Panc1 (cell line): ENCODE results near the gene ATP11A. TPM values are rescaled to one million over a fixed set of nuclear protein-coding genes. Genes with fewer than 3 reads are reported as not detected.
"Not testable (repeated sequence)": the region's sequence is repeated elsewhere in the genome, so short reads cannot be mapped to it uniquely, and the experiment has no call there.

Experiments used
- ATAC-seq: fragments of 200-7000 bp; cut with Tn5 transposase; 2 replicates; pipeline ENCODE4 v1.9.1; 2020; ENCODE audit warnings: mild to moderate bottlenecking, moderate library complexity
- BruUV-seq: library from RNA; stranded (reverse); fragments of 400-500 nt; replicated peaks from 2 replicates; lab custom pipeline; 2021; lab: Mats Ljungman, UMichigan
- CTCF ChIA-PET: fragments of 300-600 bp; sonication (Branson Sonifier 250); formaldehyde crosslinking; loops from one replicate; lab custom pipeline; 2022; ENCODE audit warnings: antibody characterized with exemption; lab: Charles Lee
- POLR2A ChIA-PET: fragments of 300-600 bp; sonication (Branson Sonifier 250); formaldehyde crosslinking; loops from one replicate; lab custom pipeline; 2022; ENCODE audit warnings: antibody characterized with exemption; lab: Charles Lee
- DNase-seq: peaks from one replicate; pipeline ENCODE4 v3.0.0-alpha.2; 2010; ENCODE audit warnings: low read depth, low spot score
- H3K27ac ChIP-seq: 2 replicates; pipeline ENCODE4 v1.5.1; 2011; ENCODE audit warnings: mild to moderate bottlenecking, low read length, inconsistent platforms
- H3K27me3 ChIP-seq: fragments of 200-500 bp; sonication (Bioruptor generic); 2 replicates; pipeline ENCODE4 v1.6.0; 2014; ENCODE audit warnings: low read length, inconsistent platforms; ENCODE audit not compliant: control insufficient read depth, insufficient read depth
- H3K36me3 ChIP-seq: fragments of 200-500 bp; sonication (Bioruptor generic); 2 replicates; pipeline ENCODE4 v1.5.1; 2014; ENCODE audit warnings: inconsistent platforms, mild to moderate bottlenecking, low read length, moderate library complexity; ENCODE audit not compliant: control insufficient read depth, insufficient read depth
- H3K4me1 ChIP-seq: 2 replicates; pipeline ENCODE4 v1.5.1; 2011; ENCODE audit warnings: inconsistent platforms, mild to moderate bottlenecking, low read length, moderate library complexity; ENCODE audit not compliant: control insufficient read depth, insufficient read depth
- H3K4me3 ChIP-seq, 2 experiments: 2 replicates each; pipeline ENCODE4 v1.5.1; 2011 to 2012; ENCODE audit warnings: low read depth in 2 of 2, low read length in 2 of 2, mild to moderate bottlenecking in 2 of 2, inconsistent platforms in 1 of 2, moderate library complexity in 1 of 2
- H3K9me3 ChIP-seq: fragments of 200-500 bp; sonication (Bioruptor generic); 2 replicates; pipeline ENCODE4 v1.5.1; 2014; ENCODE audit warnings: low read depth, mild to moderate bottlenecking, inconsistent platforms, low read length, moderate library complexity; ENCODE audit not compliant: control insufficient read depth, insufficient read depth
- POLR2AphosphoS5 ChIP-seq: IDR thresholded peaks from 2 replicates; pipeline ENCODE4 v1.6.1; 2012; ENCODE audit warnings: mild to moderate bottlenecking, low read depth, low read length, moderate library complexity
- SIN3A ChIP-seq: IDR thresholded peaks from 2 replicates; pipeline ENCODE4 v1.6.1; 2012; ENCODE audit warnings: low read depth, mild to moderate bottlenecking, low read length, moderate library complexity, borderline replicate concordance; ENCODE audit not compliant: insufficient read depth
- TCF7L2 ChIP-seq: IDR thresholded peaks from 2 replicates; pipeline ENCODE4 v1.6.1; 2011; ENCODE audit warnings: mild to moderate bottlenecking, low read depth, low read length, inconsistent platforms
- in situ Hi-C: cut with HindIII; loops from 2 replicates; pipeline ENCODE4 v1.10.0; 2016; ENCODE audit warnings: low sequenced_read_pairs, low pct_unique_long_range_greater_than_20kb
- intact Hi-C: fragments of 100-400 bp; cut with micrococcal nuclease; formaldehyde crosslinking; loops from one replicate; pipeline ENCODE4 v1.10.0; 2022; ENCODE audit not compliant: unreplicated experiment
- total RNA-seq: library from RNA; stranded (reverse); gene quantifications from one replicate; pipeline ENCODE4 v1.2.1, GENCODE V29; 2021; ENCODE audit not compliant: unreplicated experiment
- TF ChIP-seq, protein P1 (sequence below): fragments of 450-650 bp; IDR thresholded peaks from 2 replicates; pipeline ENCODE4 v1.5.1; 2017; ENCODE audit warnings: mild to moderate bottlenecking
- TF ChIP-seq, protein P2 (sequence below), 2 experiments: IDR thresholded peaks; 2 replicates each; pipeline ENCODE4 v1.6.1; 2011 to 2012; ENCODE audit warnings: low read depth in 2 of 2, control low read depth in 1 of 2, low read length in 1 of 2, mild to moderate bottlenecking in 1 of 2, moderate library complexity in 1 of 2; ENCODE audit not compliant: insufficient read depth in 1 of 2

ATP11A gene
- total RNA-seq, 1 experiment from 2014 or later: 85.8 TPM

DNA sequence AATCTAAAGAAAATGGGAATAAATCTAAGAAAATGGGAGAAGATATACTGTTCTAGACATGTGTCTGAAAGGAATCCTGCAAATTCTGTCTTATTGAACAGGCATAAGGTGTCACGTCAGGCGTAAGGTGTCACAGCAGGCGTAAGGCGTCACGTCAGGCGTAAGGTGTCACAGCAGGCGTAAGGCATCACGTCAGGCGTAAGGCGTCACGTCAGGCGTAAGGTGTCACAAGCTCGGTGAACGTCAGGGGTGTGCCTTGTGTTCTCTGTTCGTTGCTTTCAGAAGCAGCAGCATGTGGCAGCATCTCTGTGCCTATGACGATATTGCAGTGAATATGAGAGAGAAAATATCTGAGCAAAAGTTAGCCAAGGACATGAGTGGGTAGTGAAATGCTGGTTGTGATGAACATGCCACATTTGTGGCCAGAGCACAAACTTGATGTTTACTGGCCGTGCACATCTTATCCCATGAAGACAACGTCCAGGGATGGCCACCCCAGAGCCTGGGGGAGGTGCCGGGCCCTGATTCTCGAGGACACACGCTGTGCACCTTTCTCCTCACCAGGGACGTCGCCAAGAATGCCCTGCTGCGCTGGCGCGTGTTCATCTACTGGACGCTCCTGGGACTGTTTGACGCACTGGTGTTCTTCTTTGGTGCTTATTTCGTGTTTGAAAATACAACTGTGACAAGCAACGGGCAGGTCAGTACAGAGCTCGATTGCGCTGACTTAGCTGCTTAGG, 172.2 kb downstream of the ATP11A start:
- H3K36me3 ChIP-seq: peaks cover 2% of the 10 kb centered on the region
- TF ChIP-seq SIN3A (no peak), POLR2AphosphoS5 (no peak), TCF7L2 (no peak)
- TF ChIP-seq, protein P1, sequence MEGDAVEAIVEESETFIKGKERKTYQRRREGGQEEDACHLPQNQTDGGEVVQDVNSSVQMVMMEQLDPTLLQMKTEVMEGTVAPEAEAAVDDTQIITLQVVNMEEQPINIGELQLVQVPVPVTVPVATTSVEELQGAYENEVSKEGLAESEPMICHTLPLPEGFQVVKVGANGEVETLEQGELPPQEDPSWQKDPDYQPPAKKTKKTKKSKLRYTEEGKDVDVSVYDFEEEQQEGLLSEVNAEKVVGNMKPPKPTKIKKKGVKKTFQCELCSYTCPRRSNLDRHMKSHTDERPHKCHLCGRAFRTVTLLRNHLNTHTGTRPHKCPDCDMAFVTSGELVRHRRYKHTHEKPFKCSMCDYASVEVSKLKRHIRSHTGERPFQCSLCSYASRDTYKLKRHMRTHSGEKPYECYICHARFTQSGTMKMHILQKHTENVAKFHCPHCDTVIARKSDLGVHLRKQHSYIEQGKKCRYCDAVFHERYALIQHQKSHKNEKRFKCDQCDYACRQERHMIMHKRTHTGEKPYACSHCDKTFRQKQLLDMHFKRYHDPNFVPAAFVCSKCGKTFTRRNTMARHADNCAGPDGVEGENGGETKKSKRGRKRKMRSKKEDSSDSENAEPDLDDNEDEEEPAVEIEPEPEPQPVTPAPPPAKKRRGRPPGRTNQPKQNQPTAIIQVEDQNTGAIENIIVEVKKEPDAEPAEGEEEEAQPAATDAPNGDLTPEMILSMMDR: no peak
- TF ChIP-seq, protein P2, sequence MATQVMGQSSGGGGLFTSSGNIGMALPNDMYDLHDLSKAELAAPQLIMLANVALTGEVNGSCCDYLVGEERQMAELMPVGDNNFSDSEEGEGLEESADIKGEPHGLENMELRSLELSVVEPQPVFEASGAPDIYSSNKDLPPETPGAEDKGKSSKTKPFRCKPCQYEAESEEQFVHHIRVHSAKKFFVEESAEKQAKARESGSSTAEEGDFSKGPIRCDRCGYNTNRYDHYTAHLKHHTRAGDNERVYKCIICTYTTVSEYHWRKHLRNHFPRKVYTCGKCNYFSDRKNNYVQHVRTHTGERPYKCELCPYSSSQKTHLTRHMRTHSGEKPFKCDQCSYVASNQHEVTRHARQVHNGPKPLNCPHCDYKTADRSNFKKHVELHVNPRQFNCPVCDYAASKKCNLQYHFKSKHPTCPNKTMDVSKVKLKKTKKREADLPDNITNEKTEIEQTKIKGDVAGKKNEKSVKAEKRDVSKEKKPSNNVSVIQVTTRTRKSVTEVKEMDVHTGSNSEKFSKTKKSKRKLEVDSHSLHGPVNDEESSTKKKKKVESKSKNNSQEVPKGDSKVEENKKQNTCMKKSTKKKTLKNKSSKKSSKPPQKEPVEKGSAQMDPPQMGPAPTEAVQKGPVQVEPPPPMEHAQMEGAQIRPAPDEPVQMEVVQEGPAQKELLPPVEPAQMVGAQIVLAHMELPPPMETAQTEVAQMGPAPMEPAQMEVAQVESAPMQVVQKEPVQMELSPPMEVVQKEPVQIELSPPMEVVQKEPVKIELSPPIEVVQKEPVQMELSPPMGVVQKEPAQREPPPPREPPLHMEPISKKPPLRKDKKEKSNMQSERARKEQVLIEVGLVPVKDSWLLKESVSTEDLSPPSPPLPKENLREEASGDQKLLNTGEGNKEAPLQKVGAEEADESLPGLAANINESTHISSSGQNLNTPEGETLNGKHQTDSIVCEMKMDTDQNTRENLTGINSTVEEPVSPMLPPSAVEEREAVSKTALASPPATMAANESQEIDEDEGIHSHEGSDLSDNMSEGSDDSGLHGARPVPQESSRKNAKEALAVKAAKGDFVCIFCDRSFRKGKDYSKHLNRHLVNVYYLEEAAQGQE (IDR thresholded peaks at IDR 0.05; ENCODE audit: insufficient read depth in 1 of 2, low read depth in 2 of 2, low read length in 1 of 2): no peak
- ATAC-seq: no peak
- DNase-seq: no peak
- POLR2A ChIA-PET: no interaction called here
- intact Hi-C loops: no loop called here
- in situ Hi-C loops: no loop called here
- no peaks in the 10 kb centered on the region for H3K27me3 ChIP-seq
- H3K4me3 ChIP-seq: no peak overlapping the region
- no peak overlapping the region for H3K27ac ChIP-seq
- no peaks in the 10 kb centered on the region for H3K4me1 ChIP-seq
- CTCF ChIA-PET: no interaction called here
- H3K9me3 ChIP-seq: no peaks in the 10 kb centered on the region
- BruUV-seq: no TSS peak

DNA sequence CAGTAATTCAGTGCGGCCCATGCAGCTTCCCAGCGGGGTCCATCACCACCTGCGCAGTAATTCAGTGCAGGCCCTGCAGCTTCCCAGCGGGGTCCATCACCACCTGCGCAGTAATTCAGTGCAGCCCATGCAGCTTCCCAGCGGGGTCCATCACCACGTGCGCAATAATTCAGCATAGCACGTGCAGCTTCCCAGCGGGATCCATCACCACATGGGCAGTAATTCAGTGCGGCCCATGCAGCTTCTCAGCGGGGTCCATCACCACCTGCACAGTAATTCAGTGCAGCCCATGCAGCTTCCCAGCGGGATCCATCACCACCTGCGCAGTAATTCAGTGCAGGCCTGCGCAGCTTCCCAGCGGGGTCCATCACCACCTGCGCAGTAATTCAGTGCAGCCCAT, 173.5 kb downstream of the ATP11A start:
- H3K4me1 ChIP-seq, H3K4me3 ChIP-seq, H3K9me3 ChIP-seq, ATAC-seq, H3K27ac ChIP-seq, DNase-seq, BruUV-seq, H3K27me3 ChIP-seq, in situ Hi-C loops, POLR2A ChIA-PET, CTCF ChIA-PET, H3K36me3 ChIP-seq, intact Hi-C loops: not testable (repeated sequence)

DNA sequence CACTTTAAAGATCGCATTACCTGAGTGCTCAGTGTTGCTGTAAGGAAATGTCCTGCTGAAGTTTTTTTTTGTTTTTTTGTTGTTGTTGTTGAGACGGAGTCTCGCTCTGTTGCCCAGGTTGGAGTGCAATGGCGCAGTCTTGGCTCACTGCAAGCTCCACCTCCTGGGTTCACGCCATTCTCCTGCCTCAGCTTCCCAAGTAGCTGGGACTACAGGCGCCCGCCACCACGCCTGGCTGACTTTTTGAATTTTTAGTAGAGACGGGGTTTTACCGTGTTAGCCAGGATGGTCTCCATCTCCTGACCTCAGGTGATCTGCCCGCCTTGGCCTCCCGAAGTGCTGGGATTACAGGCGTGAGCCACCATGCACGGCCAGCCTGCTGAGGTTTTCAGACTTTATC, 175.6 kb downstream of the ATP11A start:
- ATAC-seq, H3K27ac ChIP-seq, BruUV-seq, DNase-seq, H3K36me3 ChIP-seq, H3K4me3 ChIP-seq, POLR2A ChIA-PET, CTCF ChIA-PET, H3K27me3 ChIP-seq, intact Hi-C loops, H3K4me1 ChIP-seq, in situ Hi-C loops, H3K9me3 ChIP-seq: not testable (repeated sequence)
